GM20431 (cell line): ENCODE measurements around the gene SOX6.
"Not testable (repeated sequence)": the region's sequence is repeated elsewhere in the genome, so short reads cannot be mapped to it uniquely, and the experiment has no call there.

Source experiments
- in situ Hi-C: fragments of 300-500 bp; cut with MseI, MboI; formaldehyde crosslinking; loops from one replicate; pipeline ENCODE4 v1.15.0; 2020; ENCODE audit warnings: low sequenced_read_pairs; ENCODE audit not compliant: unreplicated experiment

The SOX6 gene

DNA sequence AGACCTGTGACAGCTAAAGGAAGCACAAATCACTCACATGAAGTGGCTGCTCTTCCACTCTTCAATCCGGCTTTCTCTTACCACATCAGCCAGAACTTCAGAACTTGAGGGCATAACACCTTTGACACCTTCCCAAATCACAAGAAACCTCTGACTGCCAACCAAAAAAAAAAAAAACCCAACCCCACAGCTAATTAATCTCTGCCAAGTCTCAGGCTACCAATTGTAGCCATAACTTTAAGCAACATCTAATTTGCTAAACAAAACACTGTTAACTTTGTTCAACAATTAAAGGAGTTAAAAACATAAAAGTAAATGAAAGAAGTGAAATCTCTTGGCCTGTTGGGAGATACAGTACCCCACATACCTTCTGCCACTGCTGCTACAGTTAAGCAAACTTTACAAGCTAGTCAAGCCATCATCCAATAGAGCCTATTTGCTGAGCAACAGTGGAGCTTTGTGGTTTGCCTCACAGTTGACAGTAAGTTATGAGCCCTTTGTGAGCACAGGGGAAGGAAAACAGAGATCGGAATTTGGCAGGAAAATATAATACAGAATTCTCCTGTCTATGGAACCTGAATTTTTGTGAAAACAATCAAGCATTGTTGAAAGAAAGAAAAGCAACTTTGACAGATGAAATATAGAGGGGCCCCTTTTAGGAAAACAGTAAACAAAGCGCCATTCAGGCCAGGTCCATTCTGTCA, at the start of gene SOX6:
Gene SOX6, minus strand, starts transcription at position 490 of the 704 bp plus-strand sequence. CDS start 15,298 bp downstream, outside the sequence.
- in situ Hi-C loops, result no loop called here

- in situ Hi-C loops, result no loop called here
Observed at GRCh38 chr11:16404781-16405285, 48.5 kb upstream of the SOX6 start.

- in situ Hi-C loops, result no loop called here
Observed at GRCh38 chr11:16403851-16404250, 47.5 kb upstream of the SOX6 start.

DNA sequence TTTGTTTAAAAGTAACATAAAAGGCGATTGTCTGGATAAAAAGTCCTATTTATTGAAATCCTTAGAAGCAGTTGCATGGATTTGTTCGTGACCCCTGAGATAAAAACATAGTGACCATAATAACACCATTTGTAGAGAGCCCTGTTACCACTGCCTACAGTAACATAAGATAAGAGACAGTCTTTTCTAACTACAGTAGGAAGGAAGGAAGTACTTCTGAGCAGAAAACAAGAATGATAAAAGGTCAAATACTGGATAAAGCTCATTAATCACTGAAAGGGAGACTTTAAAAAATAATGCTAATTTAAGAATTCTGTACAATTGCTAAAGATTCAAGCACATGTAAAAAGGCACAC, 47.1 kb upstream of the SOX6 start:
- in situ Hi-C loops, result no loop called here

DNA sequence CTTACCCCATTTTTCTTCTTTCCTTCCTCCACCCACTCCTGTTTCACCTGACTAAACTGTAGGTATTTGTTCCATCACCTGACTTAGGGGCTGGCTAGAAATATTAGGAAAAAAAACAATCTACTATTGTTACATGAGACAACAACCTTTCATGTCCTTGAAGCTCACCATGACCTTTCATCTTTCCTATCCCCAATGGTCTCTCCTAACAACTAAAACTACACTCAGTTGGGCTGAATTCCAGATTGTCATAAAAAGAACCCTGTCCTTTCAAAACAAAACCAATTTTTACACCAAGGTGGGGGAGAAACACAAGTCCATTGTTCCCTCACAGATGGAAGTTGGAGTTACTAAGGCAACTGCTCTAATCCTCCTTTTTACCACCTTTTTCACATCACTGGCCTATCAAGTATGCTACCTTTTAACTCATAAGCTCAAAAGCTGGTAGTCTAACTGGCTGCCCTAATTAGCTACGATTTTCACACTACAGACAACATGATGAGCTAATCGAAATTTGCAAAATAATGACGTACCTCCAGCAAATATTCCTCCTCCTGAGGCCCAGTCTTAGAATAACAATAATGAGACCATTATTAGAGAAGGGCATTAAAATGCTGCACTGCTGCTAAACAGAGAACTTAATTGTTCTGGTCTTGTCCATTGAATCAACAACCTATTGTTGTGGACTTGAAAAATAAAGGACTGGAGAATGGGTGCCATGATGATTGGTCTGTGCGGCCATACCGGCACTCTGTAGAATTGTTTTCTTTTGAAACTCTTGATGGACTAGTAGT, 46.5 kb upstream of the SOX6 start:
- in situ Hi-C loops, result no loop called here

- in situ Hi-C loops, result no loop called here
Observed at GRCh38 chr11:16397390-16397789, 41.0 kb upstream of the SOX6 start.

DNA sequence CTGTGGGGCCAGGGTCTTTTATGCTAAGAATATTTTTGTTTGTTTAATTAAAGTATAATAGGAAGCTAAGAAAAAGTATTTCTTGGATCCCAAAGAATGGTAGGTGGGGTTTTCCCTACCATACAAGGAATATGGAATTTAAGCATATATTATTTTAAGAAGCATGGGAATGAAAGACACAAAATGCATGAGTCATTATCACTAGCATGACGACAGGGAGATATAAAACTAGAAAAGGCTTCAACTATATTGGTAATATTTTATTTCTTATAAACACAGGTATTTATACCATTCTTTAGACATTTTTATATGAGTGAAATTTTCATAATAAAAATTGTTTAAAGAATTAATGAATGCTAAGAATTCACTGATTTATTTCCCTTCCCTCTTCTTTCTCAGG, 39.3 kb upstream of the SOX6 start:
- in situ Hi-C loops, result no loop called here

GRCh38 chr11:16394947-16395346, 38.6 kb upstream of the SOX6 start:
- in situ Hi-C loops, result no loop called here

DNA sequence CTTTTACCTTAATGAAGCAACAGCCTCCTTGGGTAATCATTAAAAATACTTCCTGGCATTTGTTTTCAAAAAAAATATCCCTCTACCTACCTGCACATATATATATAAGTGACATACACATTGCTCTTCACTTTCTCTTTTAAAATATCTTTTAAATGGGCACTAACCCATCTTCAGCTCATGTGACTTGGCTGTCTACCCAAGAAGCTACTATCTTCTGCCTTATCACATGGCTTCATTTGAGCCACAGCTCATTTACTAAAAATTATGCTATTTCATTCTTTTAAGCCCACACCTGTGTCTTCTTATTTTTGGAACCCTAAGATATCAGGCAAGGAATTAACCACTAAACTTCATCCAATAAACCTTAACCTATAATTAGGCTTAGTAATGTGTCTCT, 37.0 kb upstream of the SOX6 start:
- in situ Hi-C loops, result no loop called here

DNA sequence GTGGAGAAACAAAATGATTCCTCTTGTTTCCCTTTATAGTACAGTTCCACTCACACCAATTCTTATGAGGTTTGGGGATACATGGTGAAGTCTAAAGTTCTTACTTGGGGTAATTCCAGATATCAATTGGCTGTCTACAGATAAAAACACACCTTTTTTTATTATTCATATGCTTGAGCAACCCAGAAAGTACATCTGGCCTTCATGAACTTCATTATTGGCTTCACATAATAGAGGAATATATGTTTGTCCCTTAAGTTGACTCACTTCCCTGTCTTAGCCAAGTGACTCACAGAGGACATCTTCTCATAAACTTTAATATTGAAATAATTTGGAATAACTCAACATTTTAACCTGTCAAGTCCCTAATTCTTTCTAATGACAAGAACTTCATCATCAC, 36.3 kb upstream of the SOX6 start:
- in situ Hi-C loops, result no loop called here

- in situ Hi-C loops, result not testable (repeated sequence)
Observed at GRCh38 chr11:16390826-16391225, 34.5 kb upstream of the SOX6 start.

DNA sequence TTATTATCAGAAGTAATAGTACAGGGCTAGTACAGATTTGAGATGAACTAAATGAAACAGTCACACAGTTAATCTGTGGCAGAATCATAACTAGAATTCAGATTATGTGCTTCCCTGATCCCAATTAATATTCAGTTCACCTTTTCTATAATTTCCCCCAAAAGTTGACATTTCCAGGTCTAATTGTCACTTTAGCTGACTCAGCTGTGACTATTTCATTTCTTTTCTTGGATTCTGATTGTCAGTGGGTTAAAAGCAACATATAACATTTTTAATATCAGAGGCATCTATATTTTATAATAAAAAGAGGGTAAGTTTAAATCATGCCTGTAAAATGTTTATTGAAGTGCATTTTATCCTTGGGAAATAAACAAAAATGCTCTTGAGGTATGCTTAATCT, 28.8 kb upstream of the SOX6 start:
- in situ Hi-C loops, result no loop called here

- in situ Hi-C loops, result no loop called here
Observed at GRCh38 chr11:16382638-16383380, 26.5 kb upstream of the SOX6 start.

- in situ Hi-C loops, result no loop called here
Observed at GRCh38 chr11:16382186-16382585, 25.8 kb upstream of the SOX6 start.

GRCh38 chr11:16380941-16381568, 24.7 kb upstream of the SOX6 start:
- in situ Hi-C loops, result no loop called here

DNA sequence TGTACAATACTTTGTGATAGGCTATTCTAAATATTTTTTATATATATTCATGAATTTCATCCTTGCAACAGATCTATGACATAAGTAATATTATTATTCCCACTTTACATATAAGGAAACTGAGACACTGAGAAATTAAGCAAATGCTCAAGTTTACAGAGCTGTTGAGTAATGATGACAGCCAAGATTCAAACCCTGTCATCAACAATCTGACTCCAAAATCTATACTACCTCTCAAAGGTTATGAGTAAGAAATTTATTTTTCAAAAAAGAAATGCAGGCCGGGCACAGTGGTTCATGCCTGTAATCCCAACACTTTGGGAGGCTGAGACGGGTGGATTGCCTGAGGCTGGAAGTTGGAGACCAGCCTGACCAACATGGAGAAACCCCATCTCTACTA, 22.6 kb upstream of the SOX6 start:
- in situ Hi-C loops, result no loop called here

DNA sequence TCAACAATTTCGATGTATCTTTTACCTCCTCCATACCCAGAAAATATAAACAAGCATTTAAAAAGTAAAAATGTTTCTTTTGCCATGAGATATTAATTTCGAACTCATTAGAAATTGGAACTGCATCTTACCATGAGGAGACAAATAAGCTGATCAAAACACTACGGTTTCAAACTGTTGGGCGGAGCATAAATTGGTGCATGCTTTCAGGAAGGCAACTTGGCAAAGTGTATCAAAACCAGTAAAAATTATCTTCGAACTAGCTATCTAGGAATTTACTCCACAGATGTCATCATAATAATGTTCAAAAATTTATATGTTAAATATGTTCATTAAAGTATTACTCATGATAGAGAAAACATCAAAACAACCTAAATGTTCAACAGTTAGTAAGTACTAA, 21.4 kb upstream of the SOX6 start:
- in situ Hi-C loops, result no loop called here

- in situ Hi-C loops, result not testable (repeated sequence)
Observed at GRCh38 chr11:16375664-16376063, 19.3 kb upstream of the SOX6 start.

- in situ Hi-C loops, result no loop called here
Observed at GRCh38 chr11:16373768-16374167, 17.4 kb upstream of the SOX6 start.

DNA sequence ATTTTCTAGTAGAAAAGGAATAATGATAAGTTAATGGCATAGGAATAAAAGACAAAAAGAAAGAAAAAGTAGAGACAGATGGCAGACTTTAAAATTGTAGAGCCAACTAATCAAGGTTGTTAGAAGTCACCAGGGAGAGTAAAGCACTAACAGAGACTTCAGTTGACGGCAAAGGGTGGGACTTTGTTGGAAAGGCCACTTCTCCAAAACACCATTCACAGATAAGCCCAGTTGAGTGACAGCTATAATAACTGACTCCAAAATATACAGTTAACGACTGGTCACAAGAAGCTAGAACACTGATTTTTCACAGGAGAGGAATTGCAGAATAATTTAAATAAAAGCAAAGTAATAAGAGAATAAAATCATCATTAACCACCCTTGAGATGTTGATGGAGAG, 16.0 kb upstream of the SOX6 start:
- in situ Hi-C loops, result no loop called here
